ENCODE data around the gene OIT3. TPM values are rescaled to one million over a fixed set of nuclear protein-coding genes. Genes with fewer than 3 reads are reported as not detected.

The OIT3 gene
- total and polyA plus RNA-seq, 2 of the 8 experiments (the other 6 are each of a cell fraction or from before 2014, with no cell fraction given) = not detected

GRCh38 chr10:72858067-72858466 lies 35.5 kb upstream of the OIT3 start:
- Histone ChIP-seq H2BK120ac (replicated peaks; ENCODE audit: low read depth, low read length) (no peak overlapping the region), H3K9me3 (ENCODE audit: insufficient read depth in 2 of 2, low read depth in 1 of 2, low read length in 1 of 2) (no peaks in the 10 kb centered on the region), H3K23me2 (ENCODE audit: low read depth, low read length) (no peaks in the 10 kb centered on the region), H2BK20ac (ENCODE audit: low read length) (no peak overlapping the region), H3K23ac (ENCODE audit: insufficient read length) (no peak overlapping the region), H3K79me2 (ENCODE audit: control insufficient read depth in 1 of 2, insufficient read depth in 2 of 2, low read length in 2 of 2) (no peaks in the 10 kb centered on the region), H3K36me3 (ENCODE audit: control insufficient read depth in 2 of 4, insufficient read depth in 4 of 4, low read length in 3 of 4) (peaks cover 0 to 3% (median 3%) of the 10 kb centered on the region in 4 experiments; a peak in 1 of 8 replicates), H3K27me3 (replicated peaks in 1 of 4; ENCODE audit: control insufficient read depth in 3 of 4, extremely low read depth in 1 of 4, insufficient read depth in 3 of 4, low read length in 3 of 4) (no peaks in the 10 kb centered on the region), H3K4ac (replicated peaks; ENCODE audit: insufficient read length, low read depth, low read length) (no peak overlapping the region), H3K4me3 (ENCODE audit: extremely low read depth in 1 of 4, insufficient read depth in 2 of 4, low read depth in 3 of 4, low read length in 4 of 4) (no peak overlapping the region), H2BK5ac (ENCODE audit: low read depth, low read length) (no peak overlapping the region), H2AFZ (ENCODE audit: low read length) (no peak overlapping the region), H4K91ac (replicated peaks; ENCODE audit: insufficient read length, low read length) (no peak overlapping the region), H2AK5ac (ENCODE audit: low read depth, low read length) (no peak overlapping the region), H4K8ac (ENCODE audit: extremely low read depth, insufficient read depth, low read length) (no peak overlapping the region), H2BK12ac (ENCODE audit: low read depth, low read length) (no peak overlapping the region), H3K4me2 (ENCODE audit: insufficient read depth in 1 of 2, low read depth in 2 of 2, low read length in 2 of 2) (no peak overlapping the region), H4K5ac (ENCODE audit: insufficient read length, low read depth, low read length) (no peak overlapping the region), H3K9ac (replicated peaks in 1 of 4; ENCODE audit: extremely low read depth in 1 of 4, low read depth in 3 of 4, low read length in 3 of 4) (no peak overlapping the region), H2BK15ac (ENCODE audit: low read length) (no peak overlapping the region), H4K20me1 (replicated peaks in 1 of 2; ENCODE audit: control insufficient read depth in 1 of 2, insufficient read depth in 2 of 2, low read length in 2 of 2) (no peaks in the 10 kb centered on the region), H3K4me1 (replicated peaks in 1 of 4; ENCODE audit: control insufficient read depth in 3 of 4, insufficient read depth in 4 of 4, low read length in 3 of 4) (no peaks in the 10 kb centered on the region), H3K14ac (ENCODE audit: insufficient read length) (no peak overlapping the region), H3K56ac (replicated peaks; ENCODE audit: insufficient read length, low read depth, low read length) (no peak overlapping the region), H3K18ac (ENCODE audit: extremely low read depth, low read length) (no peak overlapping the region), H3K27ac (ENCODE audit: low read depth, low read length) (no peak overlapping the region), H3K79me1 (ENCODE audit: low read depth, low read length) (no peaks in the 10 kb centered on the region)
- WGBS, 2 experiments (ENCODE audit: extremely low coverage in 1 of 2, insufficient coverage in 1 of 2, insufficient read length in 1 of 2, insufficient replicate concordance in 2 of 2, low coverage in 1 of 2, low lambda C conversion rate in 2 of 2, missing lambda C conversion rate in 1 of 2) = 88% methylated on average over 6 of the region's 6 CpGs; no CpG with 5 or more reads in 1 of the 2 experiments
- no peak for FAIRE-seq
- ChIA-PET CTCF (ENCODE audit: partially characterized antibody) (interaction anchor here (0.9 to 1.3 kb wide), 4 partner anchors 10 to 442 kb away, joined by 3 to 4 read pairs (median 3); no protein-coding TSS in a partner anchor), POLR2A (ENCODE audit: partially characterized antibody) (no interaction called here)
- no peak for TF ChIP-seq BRCA1 (IDR thresholded peaks at IDR 0.05; ENCODE audit: low read depth, low read length)
- no peak for TF ChIP-seq MAFK (IDR thresholded peaks at IDR 0.05; ENCODE audit: low read depth, low read length)
- no peak for TF ChIP-seq TAF7 (optimal IDR thresholded peaks at IDR 0.05; ENCODE audit: borderline replicate concordance, low read depth, low read length)
- TF ChIP-seq POLR2A (IDR thresholded peaks at IDR 0.05; ENCODE audit: control extremely low read depth in 1 of 2, low read depth in 2 of 2, low read length in 2 of 2) = no peak
- no peak for TF ChIP-seq SIX5 (IDR thresholded peaks at IDR 0.05; ENCODE audit: low read depth, low read length)
- TF ChIP-seq CTCF (IDR thresholded peaks at IDR 0.05; ENCODE audit: control extremely low read depth in 1 of 3, insufficient read depth in 1 of 3, low read depth in 1 of 3, low read length in 3 of 3) = no peak
- no peak for TF ChIP-seq MAX (IDR thresholded peaks at IDR 0.05)
- no peak for TF ChIP-seq HDAC6 (IDR thresholded peaks at IDR 0.05; ENCODE audit: low read depth, low read length)
- no peak for TF ChIP-seq EP300 (IDR thresholded peaks at IDR 0.05; ENCODE audit: borderline replicate concordance in 1 of 2, low read depth in 2 of 2, low read length in 2 of 2)
- no peak for DNase-seq (ENCODE audit: low read depth in 1 of 2, low spot score in 2 of 2)

All from H1 (cell line).